RWPE1 (cell line): ENCODE results near the gene PFKFB2.
A peak's percentile ranks its signal among the peaks of the same experiment; 100 is the strongest.

Source experiments
- CTCF ChIA-PET: fragments of 350-600 bp; sonication (Branson Sonifier 250); formaldehyde crosslinking; extraction: SDS; loops from one replicate; lab custom pipeline; 2021; lab: Yijun Ruan, JAX
- POLR2A ChIA-PET: fragments of 400-600 bp; formaldehyde crosslinking; extraction: SDS; loops from one replicate; lab custom pipeline; 2020; ENCODE audit warnings: antibody characterized with exemption; ENCODE audit not compliant: low non-redundant PET; lab: Yijun Ruan, JAX
- DNase-seq: peaks from one replicate; pipeline ENCODE4 v3.0.0; 2012; ENCODE audit warnings: low spot score
- H3K27ac ChIP-seq: fragments of 450-650 bp; 2 replicates; pipeline ENCODE4 v1.5.1; 2017
- CTCF ChIP-seq: fragments of 450-650 bp; conservative IDR thresholded peaks from 2 replicates; pipeline ENCODE4 v1.5.1; 2017; ENCODE audit warnings: low read depth, mild to moderate bottlenecking

The PFKFB2 gene

GRCh38 chr1:207025146-207025880 lies 27.8 kb upstream of the PFKFB2 start:
- H3K27ac ChIP-seq = peak overlapping the region; percentile 97
- POLR2A ChIA-PET = interaction anchor here (1.2 kb wide), 1 partner anchor 28 kb away, joined by 6 read pairs; the partner anchor contains the start of gene PFKFB2
- no peak for TF ChIP-seq CTCF

GRCh38 chr1:207026104-207026534 lies 27.0 kb upstream of the PFKFB2 start:
- ChIA-PET CTCF (no interaction called here), POLR2A (no interaction called here)
- no peak overlapping the region for H3K27ac ChIP-seq
- TF ChIP-seq CTCF = no peak
- DNase-seq = no peak

More at GRCh38 chr1:207025146-207025880, 27.8 kb upstream of the PFKFB2 start:
- CTCF ChIA-PET = no interaction called here
- DNase-seq = no peak

GRCh38 chr1:207027206-207027777 lies 25.8 kb upstream of the PFKFB2 start:
- no peak for TF ChIP-seq CTCF
- peak; percentile 96 for DNase-seq
- peak overlapping the region; percentile 95 for H3K27ac ChIP-seq
- ChIA-PET POLR2A (no interaction called here), CTCF (no interaction called here)

- no peak for TF ChIP-seq CTCF
- no peak for DNase-seq
- CTCF ChIA-PET = no interaction called here
- peak overlapping the region; percentile 95 for H3K27ac ChIP-seq
- POLR2A ChIA-PET = no interaction called here
These were observed 25.2 kb upstream of the PFKFB2 start for GRCh38 chr1:207027921-207028320.

- H3K27ac ChIP-seq = peak overlapping the region; percentile 85
- DNase-seq = peak; percentile 58
- no peak for TF ChIP-seq CTCF
- ChIA-PET CTCF (interaction anchor here (0.6 kb wide), 1 partner anchor 10 kb away, joined by 4 read pairs; no protein-coding TSS in a partner anchor), POLR2A (interaction anchor here (0.7 kb wide), 1 partner anchor 51 kb away, joined by 3 read pairs; no protein-coding TSS in a partner anchor)
These were observed 24.0 kb upstream of the PFKFB2 start for GRCh38 chr1:207028884-207029650.
